ENCODE data around the gene ST8SIA2. TPM values are rescaled to one million over a fixed set of nuclear protein-coding genes. Genes with fewer than 3 reads are reported as not detected.

The ST8SIA2 gene
- total and polyA plus RNA-seq, 7 donors: 0.03 to 0.79 (median 0.12) TPM; not detected in 4

- intact Hi-C loops (cut with DNase I): no loop called here
- TF ChIP-seq, protein P1, sequence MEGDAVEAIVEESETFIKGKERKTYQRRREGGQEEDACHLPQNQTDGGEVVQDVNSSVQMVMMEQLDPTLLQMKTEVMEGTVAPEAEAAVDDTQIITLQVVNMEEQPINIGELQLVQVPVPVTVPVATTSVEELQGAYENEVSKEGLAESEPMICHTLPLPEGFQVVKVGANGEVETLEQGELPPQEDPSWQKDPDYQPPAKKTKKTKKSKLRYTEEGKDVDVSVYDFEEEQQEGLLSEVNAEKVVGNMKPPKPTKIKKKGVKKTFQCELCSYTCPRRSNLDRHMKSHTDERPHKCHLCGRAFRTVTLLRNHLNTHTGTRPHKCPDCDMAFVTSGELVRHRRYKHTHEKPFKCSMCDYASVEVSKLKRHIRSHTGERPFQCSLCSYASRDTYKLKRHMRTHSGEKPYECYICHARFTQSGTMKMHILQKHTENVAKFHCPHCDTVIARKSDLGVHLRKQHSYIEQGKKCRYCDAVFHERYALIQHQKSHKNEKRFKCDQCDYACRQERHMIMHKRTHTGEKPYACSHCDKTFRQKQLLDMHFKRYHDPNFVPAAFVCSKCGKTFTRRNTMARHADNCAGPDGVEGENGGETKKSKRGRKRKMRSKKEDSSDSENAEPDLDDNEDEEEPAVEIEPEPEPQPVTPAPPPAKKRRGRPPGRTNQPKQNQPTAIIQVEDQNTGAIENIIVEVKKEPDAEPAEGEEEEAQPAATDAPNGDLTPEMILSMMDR (IDR thresholded peaks at IDR 0.05): no peak
- ATAC-seq (no peak), DNase-seq (no peak)
- Histone ChIP-seq H3K27me3 (ENCODE audit: insufficient read depth in 3 of 3, low read length in 2 of 3) (no peaks in the 10 kb centered on the region), H3K9me3 (no peaks in the 10 kb centered on the region), H3K27ac (no peak overlapping the region), H3K36me3 (ENCODE audit: insufficient read depth in 1 of 2, low read depth in 1 of 2) (no peaks in the 10 kb centered on the region), H3K4me3 (no peak overlapping the region), H3K4me1 (no peaks in the 10 kb centered on the region)
- WGBS, 3 donors: 92 to 94% (median 92%) methylated on average over 7 of the region's 7 CpGs
These were observed 61.6 kb downstream of the ST8SIA2 start for GRCh38 chr15:92455271-92455670.

- DNase-seq (no peak), ATAC-seq (no peak)
- Histone ChIP-seq H3K27me3 (ENCODE audit: insufficient read depth in 3 of 3, low read length in 2 of 3) (no peaks in the 10 kb centered on the region), H3K4me3 (no peak overlapping the region), H3K4me1 (no peaks in the 10 kb centered on the region), H3K9me3 (no peaks in the 10 kb centered on the region), H3K36me3 (ENCODE audit: insufficient read depth in 1 of 2, low read depth in 1 of 2) (no peaks in the 10 kb centered on the region), H3K27ac (no peak overlapping the region)
- WGBS, 3 donors: 66 to 77% (median 68%) methylated on average over 13 of the region's 13 CpGs
- intact Hi-C loops (cut with DNase I): no loop called here
- TF ChIP-seq, protein P1 (IDR thresholded peaks at IDR 0.05): no peak
These were observed 63.9 kb downstream of the ST8SIA2 start for GRCh38 chr15:92457471-92458041.

DNA sequence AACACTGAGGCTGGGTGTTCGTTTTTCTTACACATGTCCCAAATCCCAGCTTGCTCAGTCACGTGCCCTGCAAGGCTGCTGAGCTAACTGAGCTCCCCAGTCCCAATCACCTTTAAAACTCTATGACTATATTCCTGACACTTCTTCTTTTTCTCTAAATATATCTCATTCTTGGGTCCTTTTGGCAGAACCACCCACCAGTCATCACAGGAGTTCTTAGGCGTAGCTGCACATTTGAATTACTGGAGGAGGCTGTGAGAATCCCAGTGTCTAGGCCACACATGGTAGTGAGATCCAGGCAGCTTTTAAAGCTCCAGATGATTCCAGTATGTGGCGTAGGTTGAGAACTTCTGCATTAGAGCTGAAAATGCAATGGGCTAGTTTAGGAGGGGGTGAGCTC lies 66.3 kb downstream of the ST8SIA2 start:
- TF ChIP-seq, protein P1 (IDR thresholded peaks at IDR 0.05): no peak
- DNase-seq (no peak), ATAC-seq (no peak)
- Histone ChIP-seq H3K9me3 (no peaks in the 10 kb centered on the region), H3K27ac (no peak overlapping the region), H3K4me3 (no peak overlapping the region), H3K4me1 (no peaks in the 10 kb centered on the region), H3K27me3 (ENCODE audit: insufficient read depth in 3 of 3, low read length in 2 of 3) (no peaks in the 10 kb centered on the region), H3K36me3 (ENCODE audit: insufficient read depth in 1 of 2, low read depth in 1 of 2) (no peaks in the 10 kb centered on the region)
- intact Hi-C loops (cut with DNase I): no loop called here
- WGBS, 3 donors: 83 to 95% (median 88%) methylated on average over 4 of the region's 4 CpGs

DNA sequence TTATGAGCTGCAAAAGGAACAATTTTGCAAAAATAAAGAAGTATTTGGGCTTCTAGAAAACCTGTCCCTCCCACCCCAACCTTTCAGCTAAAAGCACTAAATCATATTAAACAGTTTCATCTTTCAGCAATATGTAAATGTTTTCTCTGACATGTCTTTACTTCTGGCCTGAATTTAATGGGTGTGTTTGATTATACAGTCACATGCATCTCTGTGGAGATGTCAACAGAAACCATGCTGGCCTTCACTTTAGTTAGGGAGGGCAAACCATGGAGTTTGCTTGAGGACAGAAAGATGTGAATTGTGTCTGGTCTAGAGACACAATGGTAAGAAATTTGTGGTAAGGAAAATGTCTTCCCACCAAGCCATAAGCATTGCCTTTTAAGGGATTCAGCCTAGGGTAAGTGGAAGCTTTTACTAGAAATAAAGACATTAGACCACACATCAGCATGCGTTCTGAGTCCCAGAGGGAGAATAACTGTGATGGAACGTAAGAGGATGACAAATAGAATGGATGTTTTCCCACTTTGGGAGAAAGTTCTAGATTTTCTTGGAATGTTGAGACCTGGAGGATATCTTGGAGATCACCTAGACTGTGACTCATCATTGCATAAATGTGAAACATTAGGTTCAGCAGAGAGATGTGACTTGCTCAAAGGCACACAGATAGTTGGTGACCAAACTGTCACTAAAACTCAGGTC lies 68.9 kb downstream of the ST8SIA2 start:
- DNase-seq: no peak
- H3K27ac ChIP-seq: no peak overlapping the region
- 69 to 77% (median 72%) methylated on average over 2 of the region's 2 CpGs for WGBS, 3 donors
- no peaks in the 10 kb centered on the region for H3K36me3 ChIP-seq (ENCODE audit: insufficient read depth in 1 of 2, low read depth in 1 of 2)
- ATAC-seq: no peak
- no peak overlapping the region for H3K4me3 ChIP-seq
- peaks cover 0 to 2% (median 0%) of the 10 kb centered on the region in 3 donors for H3K27me3 ChIP-seq (ENCODE audit: insufficient read depth in 3 of 3, low read length in 2 of 3)
- intact Hi-C loops (cut with DNase I): no loop called here
- H3K4me1 ChIP-seq: no peaks in the 10 kb centered on the region
- H3K9me3 ChIP-seq: no peaks in the 10 kb centered on the region
- TF ChIP-seq, protein P1 (IDR thresholded peaks at IDR 0.05): no peak

All from psoas muscle (tissue), 8 donors.